NCI-H2029 (cell line): Measurements from ENCODE around the gene APOBEC3C.
"Not testable (repeated sequence)": the region's sequence is repeated elsewhere in the genome, so short reads cannot be mapped to it uniquely, and the experiment has no call there.

ENCODE experiments used
- DNase-seq: peaks from one replicate; lab custom pipeline; 2025; lab: John Stamatoyannopoulos, UW

The APOBEC3C gene

GRCh38 chr22:39061290-39061689 lies 47.2 kb downstream of the APOBEC3C start:
- DNase-seq = not testable (repeated sequence)

- DNase-seq = not testable (repeated sequence)
Observed at GRCh38 chr22:39061951-39062350, 47.9 kb downstream of the APOBEC3C start.

- not testable (repeated sequence) for DNase-seq
Observed at GRCh38 chr22:39063904-39064303, 49.8 kb downstream of the APOBEC3C start.

- not testable (repeated sequence) for DNase-seq
Observed at GRCh38 chr22:39066442-39067276, 52.6 kb downstream of the APOBEC3C start.

- DNase-seq = no peak
Observed at GRCh38 chr22:39068033-39068785, 54.2 kb downstream of the APOBEC3C start.
